Left ventricle myocardium inferior (tissue), 1 donor: ENCODE data around the gene PLK4. TPM values are rescaled to one million over a fixed set of nuclear protein-coding genes. Genes with fewer than 3 reads are reported as not detected.

Experiments used
- DNase-seq: peaks from one replicate; pipeline ENCODE4 v3.0.0-alpha.2; 2020
- H3K27ac ChIP-seq: fragments of 200-600 bp; replicated peaks from 2 replicates; pipeline ENCODE4 v1.8.0; 2021
- H3K27me3 ChIP-seq: fragments of 200-600 bp; 2 replicates; pipeline ENCODE4 v1.8.0; 2021; ENCODE audit warnings: low read depth
- H3K36me3 ChIP-seq: fragments of 200-600 bp; 2 replicates; pipeline ENCODE4 v1.8.0; 2021
- H3K4me1 ChIP-seq: fragments of 200-600 bp; 2 replicates; pipeline ENCODE4 v1.8.0; 2021
- H3K4me3 ChIP-seq: fragments of 200-600 bp; 2 replicates; pipeline ENCODE4 v1.8.0; 2021; ENCODE audit warnings: mild to moderate bottlenecking, moderate library complexity
- H3K9me3 ChIP-seq: fragments of 200-600 bp; replicated peaks from 2 replicates; pipeline ENCODE4 v1.8.0; 2021
- intact Hi-C: fragments of 100-400 bp; cut with micrococcal nuclease; formaldehyde crosslinking; loops from one replicate; pipeline ENCODE4 v1.11.0; 2022
- total RNA-seq: library from RNA; stranded (reverse); fragmentation: NEBNext Ultra II Directional; extraction: Animal tissue kit (Norgen Biotek cat#: 25700); gene quantifications from one replicate; pipeline ENCODE4 v1.2.1, GENCODE V29; 2021
- TF ChIP-seq, protein P1 (sequence below): fragments of 200-600 bp; IDR thresholded peaks from 2 replicates; pipeline ENCODE4 v1.8.0; 2021; ENCODE audit warnings: antibody characterized with exemption, mild to moderate bottlenecking, borderline replicate concordance
- donor health status: DM: no; HTN: yes; CAD: no; lungs with severe emphysema.

PLK4 gene
- total RNA-seq, 1 donor from 2014 or later, result 0.49 TPM

DNA sequence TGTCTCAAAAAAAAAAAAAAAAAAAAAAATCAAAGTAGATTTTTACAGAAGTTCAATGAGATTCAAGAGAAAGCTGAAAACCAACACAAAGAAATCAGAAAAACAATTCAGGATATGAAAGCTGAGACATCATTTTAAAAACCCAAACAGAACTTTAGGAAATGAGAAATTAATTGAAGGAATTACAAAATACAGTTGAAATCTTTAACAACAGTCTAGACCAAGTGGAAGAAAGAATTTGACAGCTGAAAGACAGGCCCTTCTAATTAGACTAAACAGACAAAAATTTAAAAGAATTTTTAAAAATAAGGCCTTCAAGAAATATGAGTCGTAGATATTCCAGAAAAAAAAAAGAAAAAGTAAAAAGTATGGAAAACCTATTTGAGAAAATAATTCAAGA lies 33.9 kb upstream of the PLK4 start:
- intact Hi-C loops, result no loop called here
- peaks cover 56% of the 10 kb centered on the region for H3K9me3 ChIP-seq
- H3K36me3 ChIP-seq, result no peaks in the 10 kb centered on the region
- DNase-seq, result no peak
- H3K4me3 ChIP-seq, result no peak overlapping the region
- TF ChIP-seq, protein P1, sequence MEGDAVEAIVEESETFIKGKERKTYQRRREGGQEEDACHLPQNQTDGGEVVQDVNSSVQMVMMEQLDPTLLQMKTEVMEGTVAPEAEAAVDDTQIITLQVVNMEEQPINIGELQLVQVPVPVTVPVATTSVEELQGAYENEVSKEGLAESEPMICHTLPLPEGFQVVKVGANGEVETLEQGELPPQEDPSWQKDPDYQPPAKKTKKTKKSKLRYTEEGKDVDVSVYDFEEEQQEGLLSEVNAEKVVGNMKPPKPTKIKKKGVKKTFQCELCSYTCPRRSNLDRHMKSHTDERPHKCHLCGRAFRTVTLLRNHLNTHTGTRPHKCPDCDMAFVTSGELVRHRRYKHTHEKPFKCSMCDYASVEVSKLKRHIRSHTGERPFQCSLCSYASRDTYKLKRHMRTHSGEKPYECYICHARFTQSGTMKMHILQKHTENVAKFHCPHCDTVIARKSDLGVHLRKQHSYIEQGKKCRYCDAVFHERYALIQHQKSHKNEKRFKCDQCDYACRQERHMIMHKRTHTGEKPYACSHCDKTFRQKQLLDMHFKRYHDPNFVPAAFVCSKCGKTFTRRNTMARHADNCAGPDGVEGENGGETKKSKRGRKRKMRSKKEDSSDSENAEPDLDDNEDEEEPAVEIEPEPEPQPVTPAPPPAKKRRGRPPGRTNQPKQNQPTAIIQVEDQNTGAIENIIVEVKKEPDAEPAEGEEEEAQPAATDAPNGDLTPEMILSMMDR, result no peak
- no peaks in the 10 kb centered on the region for H3K27me3 ChIP-seq
- H3K27ac ChIP-seq, result no peak overlapping the region
- no peaks in the 10 kb centered on the region for H3K4me1 ChIP-seq

DNA sequence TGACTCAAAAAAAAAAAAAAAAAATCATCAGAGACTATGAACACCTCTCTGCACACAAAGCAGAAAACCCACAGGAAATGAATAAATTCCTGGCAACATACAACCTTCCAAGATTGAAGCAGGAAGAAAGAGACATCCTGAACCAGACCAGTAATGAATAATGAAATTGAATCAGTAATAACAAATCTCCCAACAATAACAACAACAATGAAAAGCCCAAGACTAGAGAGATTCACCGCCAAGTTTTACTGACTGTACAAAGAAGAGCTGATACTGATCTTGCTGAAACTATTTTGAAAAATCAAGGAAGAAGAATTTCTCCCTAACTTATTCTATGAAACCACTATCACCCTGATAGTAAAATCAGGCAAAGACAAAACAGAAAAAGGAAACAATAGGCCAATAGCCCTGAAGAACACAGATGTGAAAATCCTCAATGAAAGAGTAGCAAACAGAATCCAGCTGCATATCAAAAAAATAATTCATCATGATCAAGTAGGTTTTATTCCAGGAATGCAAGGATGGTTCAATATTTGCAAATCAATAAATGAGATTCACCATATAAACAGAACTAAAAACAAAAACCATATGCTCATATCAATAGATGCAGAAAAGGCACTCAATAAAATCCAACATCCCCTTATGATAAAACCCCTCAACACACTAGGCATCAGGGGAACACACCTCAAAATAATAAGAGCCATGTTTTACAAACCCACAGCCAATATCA lies 31.0 kb upstream of the PLK4 start:
- Histone ChIP-seq H3K9me3 (peaks cover 83% of the 10 kb centered on the region), H3K36me3 (no peaks in the 10 kb centered on the region), H3K27ac (no peak overlapping the region), H3K4me1 (no peaks in the 10 kb centered on the region), H3K4me3 (no peak overlapping the region), H3K27me3 (no peaks in the 10 kb centered on the region)
- no peak for DNase-seq
- intact Hi-C loops, result no loop called here
- TF ChIP-seq, protein P1, result no peak

DNA sequence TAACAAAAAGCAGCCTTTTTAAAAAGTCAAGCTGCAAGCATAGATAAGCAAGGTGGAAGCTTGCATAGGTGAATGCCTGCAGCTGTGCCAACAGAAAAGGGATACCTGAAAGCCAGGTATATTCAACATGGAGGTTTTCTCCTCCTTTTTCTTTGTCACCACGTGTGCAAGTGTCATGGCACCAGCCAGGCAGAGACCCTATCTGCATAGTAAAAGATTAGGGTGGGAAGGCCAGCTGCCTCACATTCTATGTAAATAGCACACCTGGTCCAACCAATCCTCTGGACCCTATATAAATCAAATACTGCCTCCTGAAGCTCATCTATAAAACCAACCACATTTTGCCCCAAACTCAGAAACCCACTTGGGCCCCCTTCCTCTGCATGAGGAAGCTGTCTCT lies 28.0 kb upstream of the PLK4 start:
- intact Hi-C loops, result no loop called here
- DNase-seq, result no peak
- TF ChIP-seq, protein P1, result no peak
- H3K4me1 ChIP-seq, result peaks cover 13% of the 10 kb centered on the region
- no peaks in the 10 kb centered on the region for H3K27me3 ChIP-seq
- H3K36me3 ChIP-seq, result no peaks in the 10 kb centered on the region
- H3K9me3 ChIP-seq, result peaks cover 68% of the 10 kb centered on the region
- H3K27ac ChIP-seq, result no peak overlapping the region
- H3K4me3 ChIP-seq, result no peak overlapping the region

DNA sequence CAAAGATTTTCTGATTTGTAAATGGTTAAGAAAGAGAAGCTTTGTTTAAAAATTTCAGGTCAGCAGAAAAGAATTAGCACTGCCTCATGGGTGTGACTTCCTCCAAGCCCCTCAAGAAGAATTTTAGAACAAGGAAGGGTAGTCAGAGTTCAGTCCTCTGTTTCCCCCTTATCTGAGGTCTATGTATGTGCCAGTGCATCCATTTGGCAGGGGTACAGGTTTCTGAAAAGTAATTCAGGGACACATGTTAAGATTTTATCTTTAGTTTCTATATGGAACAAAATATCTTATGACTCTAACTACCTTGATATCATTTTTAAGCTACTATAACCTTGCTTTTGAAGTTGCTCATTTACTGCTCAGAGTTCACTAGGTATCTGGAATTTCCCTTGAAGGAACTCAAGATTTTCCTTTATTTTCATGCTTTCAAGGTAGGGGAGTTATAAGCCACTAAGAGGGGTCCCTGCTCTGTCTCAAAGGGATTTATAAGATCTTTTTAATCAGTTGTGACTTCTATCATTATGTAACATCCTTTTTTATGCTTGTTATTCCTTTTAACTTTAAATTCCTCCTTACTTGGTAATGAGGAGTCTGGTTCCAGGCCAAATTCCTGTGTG lies 24.4 kb upstream of the PLK4 start:
- TF ChIP-seq, protein P1, result no peak
- no peak for DNase-seq
- peak overlapping the region; percentile 6 for H3K27ac ChIP-seq

DNA sequence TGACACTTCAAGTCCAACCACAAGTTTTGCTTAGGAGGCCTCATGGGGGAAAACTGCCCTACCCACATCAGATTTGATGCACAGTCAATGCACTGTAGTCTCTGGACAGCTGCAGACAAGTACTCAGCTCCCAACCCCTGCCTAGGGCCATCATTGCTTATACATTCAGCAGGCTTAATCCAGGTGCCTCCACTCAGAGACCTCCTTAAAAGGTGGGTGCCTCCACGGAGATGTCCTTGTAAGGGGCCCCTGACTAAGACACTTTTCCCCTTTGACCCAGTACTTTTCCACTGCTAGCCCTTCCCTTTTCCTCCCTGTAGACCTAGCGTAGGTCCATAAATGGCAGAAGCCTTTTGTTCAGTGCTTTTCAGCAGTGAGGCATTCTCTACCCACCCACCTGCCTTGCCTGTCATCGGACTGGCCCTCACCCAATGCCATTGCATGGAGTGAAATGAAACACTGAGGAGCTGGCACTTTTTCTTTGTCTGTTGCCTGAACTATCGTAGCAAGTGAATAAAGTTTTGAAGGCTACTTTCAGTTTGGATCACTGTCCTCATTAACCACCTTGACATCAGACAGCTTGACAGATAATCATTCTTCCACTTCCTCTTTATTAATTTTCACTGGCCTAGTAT lies 23.8 kb upstream of the PLK4 start:
- peaks cover 33% of the 10 kb centered on the region for H3K9me3 ChIP-seq
- intact Hi-C loops, result no loop called here
- no peaks in the 10 kb centered on the region for H3K27me3 ChIP-seq
- no peaks in the 10 kb centered on the region for H3K36me3 ChIP-seq
- peaks cover 13% of the 10 kb centered on the region for H3K4me1 ChIP-seq
- TF ChIP-seq, protein P1, result no peak
- H3K4me3 ChIP-seq, result no peak overlapping the region
- no peak for DNase-seq
- H3K27ac ChIP-seq, result peak overlapping the region; percentile 6

More for the DNA sequence above, 24.4 kb upstream of the PLK4 start:
- H3K4me3 ChIP-seq, result no peak overlapping the region
- H3K36me3 ChIP-seq, result no peaks in the 10 kb centered on the region
- peaks cover 39% of the 10 kb centered on the region for H3K9me3 ChIP-seq
- H3K27me3 ChIP-seq, result no peaks in the 10 kb centered on the region
- intact Hi-C loops, result no loop called here
- peaks cover 13% of the 10 kb centered on the region for H3K4me1 ChIP-seq
